ENCODE data around the gene DAZL.

The DAZL gene

GRCh38 chr3:16543242-16543864 lies 61.9 kb downstream of the DAZL start:
- no peak for DNase-seq

- no peak for DNase-seq
Observed at GRCh38 chr3:16538507-16538906, 66.7 kb downstream of the DAZL start.

DNA sequence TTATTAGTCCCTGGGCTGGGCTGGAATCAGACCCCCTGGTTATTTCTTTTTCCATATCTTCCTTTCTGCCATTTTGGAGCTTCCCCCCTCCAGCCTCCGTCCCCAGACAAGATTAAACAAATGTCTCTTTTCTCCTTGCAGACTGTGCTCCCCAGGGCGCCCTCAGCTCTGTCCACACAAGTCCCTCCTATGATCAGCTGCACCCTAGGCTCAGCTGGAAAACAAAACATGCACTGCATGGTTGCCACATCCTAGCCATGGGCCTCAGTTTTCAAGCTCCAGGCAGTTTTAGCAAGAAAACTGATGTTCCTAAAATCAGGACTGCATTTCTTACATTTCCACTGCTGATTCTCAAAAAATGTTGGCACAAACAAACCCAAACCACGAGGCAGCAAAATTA lies 68.2 kb downstream of the DAZL start:
- DNase-seq: no peak
